Neural cell (in vitro differentiated cells): ENCODE results near the gene PTPN18. TPM values are rescaled to one million over a fixed set of nuclear protein-coding genes. Genes with fewer than 3 reads are reported as not detected.
A peak's percentile ranks its signal among the peaks of the same experiment; 100 is the strongest.

Experiments
- H2AFZ ChIP-seq: fragments of 200-600, 300-800 bp; sonication (generic), shearing (Covaris generic); 2 replicates; pipeline ENCODE4 v1.6.0; 2014; ENCODE audit warnings: low read depth, mild to moderate bottlenecking, antibody characterized with exemption, low read length, moderate library complexity
- H3F3A ChIP-seq: fragments of 200-600 bp; shearing (Covaris generic); 2 replicates; pipeline ENCODE4 v1.6.1; 2016; ENCODE audit warnings: mild to moderate bottlenecking, moderate library complexity, mixed read lengths, antibody characterized with exemption, low read length; ENCODE audit not compliant: insufficient read depth, poor library complexity, severe bottlenecking
- H3K27ac ChIP-seq: fragments of 200-600, 300-800 bp; sonication (generic), shearing (Covaris generic); 2 replicates; pipeline ENCODE4 v1.5.1; 2014; ENCODE audit warnings: mild to moderate bottlenecking, low read length, moderate library complexity
- H3K27me3 ChIP-seq: fragments of 300-800, 200-600 bp; sonication (generic), shearing (Covaris generic); 2 replicates; pipeline ENCODE4 v1.6.0; 2014; ENCODE audit warnings: mild to moderate bottlenecking, low read depth, low read length, moderate library complexity; ENCODE audit not compliant: insufficient read depth
- H3K36me3 ChIP-seq: fragments of 300-800, 200-600 bp; sonication (generic), shearing (Covaris generic); 2 replicates; pipeline ENCODE4 v1.5.1; 2014; ENCODE audit warnings: mild to moderate bottlenecking, antibody characterized with exemption, low read length, moderate library complexity; ENCODE audit not compliant: insufficient read depth
- H3K4me2 ChIP-seq: fragments of 300-800, 200-600 bp; sonication (generic), shearing (Covaris generic); 2 replicates; pipeline ENCODE4 v1.6.0; 2014; ENCODE audit warnings: mild to moderate bottlenecking, low read length
- H3K4me3 ChIP-seq: fragments of 300-800, 200-600 bp; sonication (generic), shearing (Covaris generic); 2 replicates; pipeline ENCODE4 v1.5.1; 2014; ENCODE audit warnings: mild to moderate bottlenecking, low read length, moderate library complexity
- H3K79me2 ChIP-seq: fragments of 200-600 bp; shearing (Covaris generic); replicated peaks from 2 replicates; pipeline ENCODE4 v1.6.0; 2014; ENCODE audit warnings: mild to moderate bottlenecking, low read length, moderate library complexity; ENCODE audit not compliant: insufficient read depth
- H3K9ac ChIP-seq: fragments of 300-800, 200-600 bp; sonication (generic), shearing (Covaris generic); 2 replicates; pipeline ENCODE4 v1.6.1; 2016; ENCODE audit warnings: mild to moderate bottlenecking, low read length, mixed read lengths
- H3K9me2 ChIP-seq: fragments of 200-600 bp; shearing (Covaris generic); 2 replicates; pipeline ENCODE4 v1.6.1; 2016; ENCODE audit warnings: mild to moderate bottlenecking, low read length, mixed read lengths; ENCODE audit not compliant: insufficient read depth
- H3K9me3 ChIP-seq: fragments of 200-600, 300-800 bp; sonication (generic), shearing (Covaris generic); 2 replicates; pipeline ENCODE4 v1.6.1; 2016; ENCODE audit warnings: mild to moderate bottlenecking, mixed run types, low read length, moderate library complexity, mixed read lengths
- H4K20me1 ChIP-seq: fragments of 200-600 bp; shearing (Covaris generic); 2 replicates; pipeline ENCODE4 v1.6.1; 2016; ENCODE audit warnings: mild to moderate bottlenecking, mixed run types; ENCODE audit not compliant: insufficient read depth
- CTCF ChIP-seq: fragments of 450-650 bp; IDR thresholded peaks from 2 replicates; pipeline ENCODE4 v1.5.1; 2014; ENCODE audit warnings: antibody characterized with exemption, mild to moderate bottlenecking, moderate library complexity; ENCODE audit not compliant: poor library complexity, severe bottlenecking
- EP300 ChIP-seq: fragments of 450-650 bp; conservative IDR thresholded peaks from 2 replicates; pipeline ENCODE4 v1.6.1; 2014; ENCODE audit warnings: antibody characterized with exemption, mild to moderate bottlenecking, moderate library complexity; ENCODE audit not compliant: poor library complexity, severe bottlenecking
- EZH2 ChIP-seq: fragments of 200-600, 300-800 bp; shearing (Covaris generic), sonication (generic); IDR thresholded peaks from 2 replicates; pipeline ENCODE4 v1.6.1; 2014; ENCODE audit warnings: antibody characterized with exemption, low read length, borderline replicate concordance, mild to moderate bottlenecking; ENCODE audit not compliant: insufficient read depth, poor library complexity, severe bottlenecking
- MXI1 ChIP-seq: fragments of 450-650 bp; conservative IDR thresholded peaks from 2 replicates; pipeline ENCODE4 v1.6.1; 2014; ENCODE audit warnings: antibody characterized with exemption, mild to moderate bottlenecking; ENCODE audit not compliant: poor library complexity, severe bottlenecking
- POLR2AphosphoS5 ChIP-seq: IDR thresholded peaks from 2 replicates; pipeline ENCODE4 v1.6.1; 2012
- RAD21 ChIP-seq: fragments of 450-650 bp; conservative IDR thresholded peaks from 2 replicates; pipeline ENCODE4 v1.6.1; 2014; ENCODE audit warnings: antibody characterized with exemption, mild to moderate bottlenecking, moderate library complexity
- REST ChIP-seq: IDR thresholded peaks from 2 replicates; pipeline ENCODE4 v1.6.1; 2012; ENCODE audit warnings: borderline replicate concordance
- SMC3 ChIP-seq: fragments of 450-650 bp; conservative IDR thresholded peaks from 2 replicates; pipeline ENCODE4 v1.6.1; 2014; ENCODE audit warnings: antibody characterized with exemption, mild to moderate bottlenecking, moderate library complexity; ENCODE audit not compliant: poor library complexity
- TAF1 ChIP-seq: IDR thresholded peaks from 2 replicates; pipeline ENCODE4 v1.6.1; 2012; ENCODE audit warnings: low read depth
- polyA plus RNA-seq: library from polyadenylated mRNA; depleted of rRNA; stranded (reverse); fragments of >200 nt; gene quantifications from 2 replicates; pipeline ENCODE4 v1.2.3, GENCODE V29; 2014

The PTPN18 gene
- polyA plus RNA-seq, 1 donor from 2014 or later, result 13.3 TPM

- Histone ChIP-seq H2AFZ (no peak overlapping the region), H3K9me3 (no peaks in the 10 kb centered on the region), H4K20me1 (no peaks in the 10 kb centered on the region), H3K9ac (peak overlapping the region; percentile 73), H3K4me3 (peak overlapping the region; percentile 75), H3K4me2 (no peak overlapping the region), H3K9me2 (no peaks in the 10 kb centered on the region), H3K27me3 (no peaks in the 10 kb centered on the region), H3F3A (no peaks in the 10 kb centered on the region), H3K27ac (peak overlapping the region; percentile 47), H3K36me3 (no peaks in the 10 kb centered on the region), H3K79me2 (no peaks in the 10 kb centered on the region)
- TF ChIP-seq MXI1, result no peak
- TF ChIP-seq EP300, result no peak
- TF ChIP-seq REST, result no peak
- no peak for TF ChIP-seq EZH2
- no peak for TF ChIP-seq POLR2AphosphoS5
- no peak for TF ChIP-seq TAF1
Observed at GRCh38 chr2:130390460-130391057, 34.7 kb downstream of the PTPN18 start.

DNA sequence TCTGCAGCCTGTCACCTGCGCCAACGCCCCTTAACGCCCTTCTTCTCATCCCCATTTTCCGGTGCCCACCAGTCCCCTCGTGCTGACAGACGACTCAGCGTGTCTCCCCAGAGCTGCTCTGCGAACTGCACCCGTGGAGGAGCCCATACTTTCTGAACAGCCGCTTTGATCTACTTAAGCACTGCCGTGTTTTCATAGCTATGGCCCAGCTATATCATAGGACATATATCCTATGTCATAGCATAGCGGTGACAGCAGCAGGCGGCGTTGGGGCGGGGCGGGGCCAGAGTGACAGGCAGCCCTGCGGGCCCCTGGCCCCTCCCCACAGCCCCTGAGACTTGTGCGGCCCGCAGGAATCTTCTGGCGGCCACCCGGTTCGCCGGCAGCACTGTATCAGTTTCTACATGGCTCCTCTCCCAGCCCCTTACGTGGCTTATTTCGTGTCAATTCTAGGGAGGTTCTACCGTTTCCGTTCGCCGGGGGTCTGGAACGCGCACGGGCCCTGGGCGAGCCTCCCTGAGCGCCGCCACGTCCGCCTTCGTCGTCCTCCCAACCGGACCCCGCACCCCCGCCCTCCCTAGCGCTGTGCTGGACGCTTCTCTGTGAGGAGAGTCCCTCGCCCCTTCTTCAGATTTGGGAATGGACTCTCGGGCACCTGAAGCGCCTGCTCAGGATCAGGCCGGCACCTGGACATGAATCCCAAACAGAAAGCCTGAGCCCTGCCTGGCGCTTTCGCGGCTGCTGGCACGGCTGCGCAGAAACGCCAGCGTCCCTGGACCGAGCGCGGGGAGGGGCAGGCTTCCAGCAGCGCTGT lies 35.4 kb downstream of the PTPN18 start:
- Histone ChIP-seq H3K4me2 (peak overlapping the region; percentile 64), H3K27ac (peak overlapping the region; percentile 47), H3K9ac (peak overlapping the region; percentile 73), H2AFZ (peak overlapping the region; percentile 53), H3K4me3 (peak overlapping the region; percentile 75), H3F3A (no peaks in the 10 kb centered on the region), H3K27me3 (no peaks in the 10 kb centered on the region), H3K9me2 (no peaks in the 10 kb centered on the region), H4K20me1 (no peaks in the 10 kb centered on the region), H3K36me3 (no peaks in the 10 kb centered on the region), H3K79me2 (no peaks in the 10 kb centered on the region), H3K9me3 (no peaks in the 10 kb centered on the region)
- TF ChIP-seq SMC3 (peak; percentile 19), REST (no peak), CTCF (no peak), POLR2AphosphoS5 (peak; percentile 54), MXI1 (no peak), TAF1 (no peak), EP300 (no peak), EZH2 (no peak), RAD21 (no peak)
